Keratinocyte (primary cell): Measurements from ENCODE around the gene SUGCT. TPM values are rescaled to one million over a fixed set of nuclear protein-coding genes. Genes with fewer than 3 reads are reported as not detected.

Source experiments
- DNase-seq: peaks from one replicate; pipeline ENCODE4 v3.0.0-alpha.2; 2011; ENCODE audit warnings: low read depth, missing footprints, low spot score
- FAIRE-seq: peaks from 2 replicates; lab custom pipeline; 2011; peaks lifted over from hg19 to GRCh38; lab: Jason Lieb, UNC
- H2AFZ ChIP-seq: 2 replicates; pipeline ENCODE4 v1.6.0; 2012; ENCODE audit warnings: low read length, control low read depth, inconsistent platforms; ENCODE audit not compliant: control insufficient read depth
- H3K27ac ChIP-seq: 2 replicates; pipeline ENCODE4 v1.5.1; 2011; ENCODE audit warnings: low read length; ENCODE audit not compliant: control insufficient read depth, insufficient read depth
- H3K27me3 ChIP-seq: 3 replicates; pipeline ENCODE4 v1.6.0; 2011; ENCODE audit warnings: low read length; ENCODE audit not compliant: control insufficient read depth, insufficient read depth; ENCODE audit errors: extremely low read depth
- H3K36me3 ChIP-seq, 2 experiments: 2 replicates in 1 of 2; 3 replicates in 1 of 2; pipeline ENCODE4 v1.5.1; 2011; ENCODE audit warnings: low read length in 2 of 2, mild to moderate bottlenecking in 1 of 2; ENCODE audit not compliant: control insufficient read depth in 2 of 2, insufficient read depth in 2 of 2; ENCODE audit errors: extremely low read depth in 1 of 2
- H3K4me1 ChIP-seq: 3 replicates; pipeline ENCODE4 v1.5.1; 2011; ENCODE audit warnings: low read length; ENCODE audit not compliant: control insufficient read depth, insufficient read depth; ENCODE audit errors: extremely low read depth
- H3K4me2 ChIP-seq: 3 replicates; pipeline ENCODE4 v1.6.0; 2011; ENCODE audit warnings: low read depth, low read length; ENCODE audit not compliant: control insufficient read depth, insufficient read depth; ENCODE audit errors: extremely low read depth
- H3K4me3 ChIP-seq, 3 experiments: fragments of 200-600 bp in 1 of 3; sonication (generic) in 1 of 3; 2 replicates in 2 of 3; 3 replicates in 1 of 3; pipeline ENCODE4 v1.5.1; 2011 to 2016; ENCODE audit warnings: low read length in 3 of 3, mild to moderate bottlenecking in 3 of 3, control low read depth in 2 of 3, inconsistent platforms in 1 of 3, low read depth in 1 of 3, mixed read lengths in 1 of 3, mixed run types in 1 of 3, moderate library complexity in 1 of 3; ENCODE audit not compliant: control insufficient read depth in 2 of 3, insufficient read depth in 2 of 3; ENCODE audit errors: extremely low read depth in 1 of 3
- H3K79me2 ChIP-seq: 2 replicates; pipeline ENCODE4 v1.6.0; 2012; ENCODE audit warnings: low read length; ENCODE audit not compliant: control insufficient read depth, insufficient read depth
- H3K9ac ChIP-seq: 3 replicates; pipeline ENCODE4 v1.6.0; 2011; ENCODE audit warnings: low read length; ENCODE audit not compliant: control insufficient read depth, insufficient read depth; ENCODE audit errors: extremely low read depth
- H3K9me1 ChIP-seq: 3 replicates; pipeline ENCODE4 v1.6.0; 2011; ENCODE audit warnings: low read length; ENCODE audit not compliant: control insufficient read depth, insufficient read depth; ENCODE audit errors: extremely low read depth
- H3K9me3 ChIP-seq: 2 replicates; pipeline ENCODE4 v1.5.1; 2012; ENCODE audit warnings: low read depth, low read length; ENCODE audit not compliant: control insufficient read depth
- H4K20me1 ChIP-seq: 3 replicates; pipeline ENCODE4 v1.6.0; 2011; ENCODE audit warnings: low read length; ENCODE audit not compliant: control insufficient read depth, insufficient read depth; ENCODE audit errors: extremely low read depth
- EZH2 ChIP-seq: IDR thresholded peaks from one replicate; pipeline ENCODE4 v1.6.1; 2012; ENCODE audit warnings: inconsistent platforms, mild to moderate bottlenecking, low read length, moderate library complexity
- dilution Hi-C: fragments of 300-500 bp; cut with MboI; formaldehyde crosslinking; loops from one replicate; pipeline ENCODE4 v1.7.0; 2020; ENCODE audit warnings: low sequenced_read_pairs; ENCODE audit not compliant: extremely low pct_ligation_motif_present
- polyA plus RNA-seq, 5 experiments: library from polyadenylated mRNA; depleted of rRNA in 3 of 5; stranded (reverse) in 3 of 5; stranded (forward) in 1 of 5; unstranded in 1 of 5; fragments of >200 nt; gene quantifications; 1 replicate in 1 of 5; 2 replicates in 3 of 5; 3 replicates in 1 of 5; pipeline versions ENCODE4 v1.2.1 to v1.2.3, GENCODE V29; 2011 to 2012; ENCODE audit warnings: missing spikeins in 2 of 5, low read depth in 1 of 5, low replicate concordance in 1 of 5
- TF ChIP-seq, protein P1 (sequence below), 3 experiments: IDR thresholded peaks in 1 of 3; conservative IDR thresholded peaks in 1 of 3; optimal IDR thresholded peaks in 1 of 3; 2 replicates in 2 of 3; 3 replicates in 1 of 3; pipeline versions ENCODE3 to v1.5.1; 2011; ENCODE audit warnings: low read length in 3 of 3, mild to moderate bottlenecking in 3 of 3, moderate library complexity in 2 of 3, control low read depth in 1 of 3, inconsistent platforms in 1 of 3; ENCODE audit not compliant: insufficient read depth in 2 of 3; ENCODE audit errors: extremely low read depth in 1 of 3

Gene SUGCT
- polyA plus RNA-seq, 1 donor (not counting 4 experiments of a cell fraction or from before 2014, with no cell fraction given), result 134 TPM

DNA sequence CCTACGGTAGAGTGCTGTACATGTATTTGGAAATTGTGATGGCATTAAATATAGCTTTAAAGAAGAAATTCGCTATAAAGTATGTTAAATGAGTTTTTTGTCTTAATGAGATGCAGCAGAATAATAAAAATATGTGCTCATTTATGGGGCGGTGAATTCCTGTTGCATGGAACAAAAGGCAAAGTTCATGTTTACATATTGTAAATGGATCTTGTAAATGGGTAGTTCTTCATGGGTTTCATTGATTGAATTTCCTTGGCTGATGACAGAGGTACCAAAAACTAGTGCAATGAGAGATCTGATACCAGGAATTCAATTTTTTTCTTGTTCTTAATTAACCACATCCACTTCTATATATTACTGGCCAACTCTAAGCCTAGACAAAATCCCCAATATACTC is 284.2 kb downstream of the SUGCT start:
- H3K9me1 ChIP-seq, result no peaks in the 10 kb centered on the region
- H3K9ac ChIP-seq, result no peak overlapping the region
- no peaks in the 10 kb centered on the region for H3K4me1 ChIP-seq
- dilution Hi-C loops, result no loop called here
- no peaks in the 10 kb centered on the region for H3K79me2 ChIP-seq
- no peaks in the 10 kb centered on the region for H3K36me3 ChIP-seq
- no peak overlapping the region for H2AFZ ChIP-seq
- H3K9me3 ChIP-seq, result no peaks in the 10 kb centered on the region
- DNase-seq (no peak), FAIRE-seq (no peak)
- no peaks in the 10 kb centered on the region for H3K27me3 ChIP-seq
- H3K27ac ChIP-seq, result no peak overlapping the region
- TF ChIP-seq, protein P1, sequence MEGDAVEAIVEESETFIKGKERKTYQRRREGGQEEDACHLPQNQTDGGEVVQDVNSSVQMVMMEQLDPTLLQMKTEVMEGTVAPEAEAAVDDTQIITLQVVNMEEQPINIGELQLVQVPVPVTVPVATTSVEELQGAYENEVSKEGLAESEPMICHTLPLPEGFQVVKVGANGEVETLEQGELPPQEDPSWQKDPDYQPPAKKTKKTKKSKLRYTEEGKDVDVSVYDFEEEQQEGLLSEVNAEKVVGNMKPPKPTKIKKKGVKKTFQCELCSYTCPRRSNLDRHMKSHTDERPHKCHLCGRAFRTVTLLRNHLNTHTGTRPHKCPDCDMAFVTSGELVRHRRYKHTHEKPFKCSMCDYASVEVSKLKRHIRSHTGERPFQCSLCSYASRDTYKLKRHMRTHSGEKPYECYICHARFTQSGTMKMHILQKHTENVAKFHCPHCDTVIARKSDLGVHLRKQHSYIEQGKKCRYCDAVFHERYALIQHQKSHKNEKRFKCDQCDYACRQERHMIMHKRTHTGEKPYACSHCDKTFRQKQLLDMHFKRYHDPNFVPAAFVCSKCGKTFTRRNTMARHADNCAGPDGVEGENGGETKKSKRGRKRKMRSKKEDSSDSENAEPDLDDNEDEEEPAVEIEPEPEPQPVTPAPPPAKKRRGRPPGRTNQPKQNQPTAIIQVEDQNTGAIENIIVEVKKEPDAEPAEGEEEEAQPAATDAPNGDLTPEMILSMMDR (optimal IDR thresholded peaks at IDR 0.05 in 1 of 3, IDR thresholded peaks at IDR 0.05 in 1 of 3, conservative IDR thresholded peaks at IDR 0.05 in 1 of 3; ENCODE audit: extremely low read depth in 1 of 3, insufficient read depth in 2 of 3, low read length in 3 of 3), result no peak
- no peak for TF ChIP-seq EZH2
- H3K4me3 ChIP-seq, result no peak overlapping the region
- H3K4me2 ChIP-seq, result no peak overlapping the region
- no peaks in the 10 kb centered on the region for H4K20me1 ChIP-seq

- Histone ChIP-seq H3K4me2 (no peak overlapping the region), H3K4me3 (no peak overlapping the region), H3K4me1 (no peaks in the 10 kb centered on the region), H3K9me1 (no peaks in the 10 kb centered on the region), H3K27ac (no peak overlapping the region), H3K36me3 (no peaks in the 10 kb centered on the region), H3K9ac (no peak overlapping the region), H3K9me3 (no peaks in the 10 kb centered on the region), H2AFZ (no peak overlapping the region), H3K27me3 (no peaks in the 10 kb centered on the region), H4K20me1 (no peaks in the 10 kb centered on the region), H3K79me2 (no peaks in the 10 kb centered on the region)
- dilution Hi-C loops, result no loop called here
- FAIRE-seq (no peak), DNase-seq (no peak)
- TF ChIP-seq EZH2, result no peak
- TF ChIP-seq, protein P1 (optimal IDR thresholded peaks at IDR 0.05 in 1 of 3, IDR thresholded peaks at IDR 0.05 in 1 of 3, conservative IDR thresholded peaks at IDR 0.05 in 1 of 3; ENCODE audit: extremely low read depth in 1 of 3, insufficient read depth in 2 of 3, low read length in 3 of 3), result no peak
Observed at GRCh38 chr7:40419806-40420205, 285.0 kb downstream of the SUGCT start.
